Ammon's horn (tissue), 1 donor: Measurements from ENCODE around the gene KCTD1.
"Not testable (repeated sequence)": the region's sequence is repeated elsewhere in the genome, so short reads cannot be mapped to it uniquely, and the experiment has no call there.

ENCODE experiments used
- DNase-seq: peaks from one replicate; pipeline ENCODE4 v3.0.0-alpha.2; 2016; ENCODE audit warnings: low spot score

The KCTD1 gene

DNA sequence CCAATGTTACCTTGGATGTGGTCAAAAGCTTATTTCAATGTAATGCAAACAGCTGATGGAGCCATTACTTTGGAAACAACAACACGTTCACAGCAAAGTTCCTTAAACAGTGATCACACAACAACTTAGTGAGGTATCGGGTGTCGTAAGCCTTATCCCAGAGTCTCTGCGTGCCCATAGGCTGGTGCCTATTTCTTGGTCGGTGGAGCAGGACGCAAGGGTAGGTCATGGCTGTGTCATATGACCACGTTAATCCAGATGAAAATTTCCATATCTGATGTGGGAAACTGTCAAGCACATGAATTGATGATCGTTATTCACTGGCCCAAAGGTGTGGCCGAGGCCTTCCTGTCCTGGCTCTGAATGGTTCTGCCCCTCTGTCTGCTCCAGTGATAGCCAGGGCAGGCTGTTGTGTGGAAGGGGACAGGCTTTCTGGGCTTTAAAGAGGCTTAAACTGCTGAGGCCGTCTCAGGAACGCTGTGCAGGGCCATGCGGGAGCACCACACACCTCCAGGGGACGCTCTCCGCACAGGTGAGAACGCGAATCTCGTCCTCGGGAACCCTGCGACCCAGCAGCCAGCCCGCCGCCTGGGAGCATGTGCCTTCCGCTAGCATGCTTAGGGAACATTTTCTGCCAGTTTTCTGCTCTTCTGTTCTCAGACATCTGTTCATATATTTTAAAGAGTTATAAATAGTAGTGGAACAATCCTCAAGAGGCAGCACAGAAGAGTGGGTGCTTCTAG lies 90.6 kb downstream of the KCTD1 start:
- no peak for DNase-seq

DNA sequence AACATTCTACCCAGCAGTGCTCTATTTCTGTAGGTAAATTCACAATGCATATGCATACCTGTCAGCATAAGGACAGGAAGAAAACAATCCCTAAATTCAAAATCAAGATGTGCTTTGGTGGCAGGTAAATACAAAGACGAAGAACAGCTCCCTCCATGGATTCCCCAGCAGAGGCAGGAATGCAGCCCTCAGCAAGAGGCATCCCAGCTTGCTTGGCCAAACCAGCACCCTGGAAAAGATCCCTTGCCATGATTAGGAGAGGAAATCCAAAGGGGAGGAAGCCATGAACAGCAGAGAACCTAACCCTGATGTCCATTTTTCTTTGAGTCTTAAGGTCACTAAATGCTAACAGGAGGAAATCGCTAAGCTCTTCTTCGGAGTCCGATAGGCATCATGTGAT lies 91.2 kb downstream of the KCTD1 start:
- DNase-seq, result no peak

DNA sequence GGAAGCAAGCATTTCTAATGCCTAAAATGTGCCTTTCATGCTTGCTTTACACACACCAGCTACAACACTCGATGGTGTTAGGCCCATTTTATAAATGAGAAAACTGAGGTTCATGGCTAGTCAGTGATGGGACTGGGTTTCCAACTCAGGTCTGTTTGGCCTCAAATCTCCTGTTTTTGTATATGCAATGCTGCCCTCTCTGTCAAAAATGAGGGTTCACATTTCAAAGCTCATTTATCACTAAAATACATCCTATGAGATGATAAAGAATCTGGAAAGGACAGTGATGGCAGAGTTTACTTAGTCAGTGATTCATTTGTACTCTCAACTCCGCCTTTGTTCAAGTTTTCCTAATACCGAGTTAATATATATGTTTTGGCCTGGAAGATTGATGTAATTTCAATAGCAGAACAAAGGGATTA lies 92.3 kb downstream of the KCTD1 start:
- DNase-seq, result no peak

DNA sequence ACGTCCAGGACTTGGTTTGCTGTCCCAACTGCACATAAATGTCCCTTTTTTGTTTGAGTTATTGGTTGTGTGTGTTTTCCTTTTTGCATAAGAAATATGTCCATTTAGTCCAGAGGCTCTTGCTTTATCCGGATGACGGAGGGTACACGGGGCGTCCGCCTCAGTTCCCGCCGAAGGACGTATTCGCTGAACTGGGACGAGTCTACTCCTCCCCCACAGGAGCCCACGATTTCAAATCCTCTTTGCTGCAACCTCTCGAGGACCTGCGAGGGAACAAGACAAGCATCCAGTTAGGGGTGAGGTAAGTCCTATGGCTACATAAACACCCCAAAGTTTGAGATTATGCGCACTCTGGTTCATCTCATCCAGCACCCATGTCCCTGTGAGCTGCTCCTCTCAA lies 92.7 kb downstream of the KCTD1 start:
- no peak for DNase-seq

DNA sequence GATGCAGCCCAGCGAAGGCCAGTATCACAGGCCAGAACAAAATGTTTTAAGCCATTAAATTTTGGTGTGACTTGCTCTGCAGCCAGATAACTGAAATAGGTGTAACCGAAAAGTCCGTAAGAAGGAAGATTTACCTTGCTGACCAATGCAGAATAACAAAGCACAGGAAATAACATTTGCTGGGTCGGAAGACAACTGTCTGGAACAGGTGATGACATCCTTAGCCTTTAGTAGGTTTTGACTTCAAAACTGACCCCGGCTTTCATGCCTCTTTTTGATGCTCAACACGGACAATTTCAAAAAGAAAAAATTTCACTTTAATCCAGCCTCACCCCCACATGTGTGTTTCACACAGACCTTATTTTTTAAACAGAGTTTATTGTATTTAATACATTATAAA lies 93.7 kb downstream of the KCTD1 start:
- DNase-seq, result no peak

DNA sequence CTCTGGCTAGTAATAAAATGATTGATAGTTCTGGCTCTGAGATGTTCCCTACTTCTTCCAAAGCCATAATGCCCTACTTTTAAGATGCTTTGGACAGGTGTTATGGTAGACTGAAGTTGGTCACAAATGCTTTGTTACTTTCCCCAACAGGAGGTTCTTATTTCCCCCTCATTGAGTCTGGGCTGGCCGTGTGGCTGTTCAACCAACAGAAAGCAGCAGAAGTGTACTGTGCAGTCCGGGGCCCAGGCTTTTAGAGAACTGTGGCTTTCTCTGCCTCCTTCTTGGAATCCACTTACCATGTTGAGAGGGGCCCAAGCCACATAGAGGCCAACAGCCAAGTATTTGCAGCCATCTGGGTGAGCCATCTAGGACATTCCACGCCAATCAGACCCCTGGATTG lies 94.2 kb downstream of the KCTD1 start:
- DNase-seq, result no peak

DNA sequence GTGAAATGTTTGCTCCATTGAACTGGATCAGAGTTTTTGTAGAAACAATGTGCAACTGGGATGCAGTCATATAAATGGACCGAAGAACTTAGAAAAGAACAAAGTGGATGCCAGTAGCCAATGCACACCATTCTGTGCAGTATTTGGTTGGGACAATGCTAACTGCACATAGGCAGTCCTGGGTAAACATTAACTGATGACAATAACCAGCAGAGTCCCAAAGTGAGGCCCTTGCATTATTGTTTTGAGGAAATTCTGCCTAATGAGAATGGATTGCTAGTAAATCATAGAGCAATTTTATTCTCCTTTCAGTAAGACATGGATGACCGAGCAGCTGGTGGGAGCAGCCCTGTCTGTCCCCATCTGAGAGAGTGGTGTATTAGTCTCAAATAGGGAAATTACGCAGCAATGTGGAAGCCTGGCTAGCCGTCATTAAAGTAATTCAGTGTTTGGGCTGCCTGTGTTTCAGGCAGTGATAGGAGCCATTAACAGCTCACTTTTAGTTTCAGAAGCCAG lies 94.9 kb downstream of the KCTD1 start:
- DNase-seq, result no peak

DNA sequence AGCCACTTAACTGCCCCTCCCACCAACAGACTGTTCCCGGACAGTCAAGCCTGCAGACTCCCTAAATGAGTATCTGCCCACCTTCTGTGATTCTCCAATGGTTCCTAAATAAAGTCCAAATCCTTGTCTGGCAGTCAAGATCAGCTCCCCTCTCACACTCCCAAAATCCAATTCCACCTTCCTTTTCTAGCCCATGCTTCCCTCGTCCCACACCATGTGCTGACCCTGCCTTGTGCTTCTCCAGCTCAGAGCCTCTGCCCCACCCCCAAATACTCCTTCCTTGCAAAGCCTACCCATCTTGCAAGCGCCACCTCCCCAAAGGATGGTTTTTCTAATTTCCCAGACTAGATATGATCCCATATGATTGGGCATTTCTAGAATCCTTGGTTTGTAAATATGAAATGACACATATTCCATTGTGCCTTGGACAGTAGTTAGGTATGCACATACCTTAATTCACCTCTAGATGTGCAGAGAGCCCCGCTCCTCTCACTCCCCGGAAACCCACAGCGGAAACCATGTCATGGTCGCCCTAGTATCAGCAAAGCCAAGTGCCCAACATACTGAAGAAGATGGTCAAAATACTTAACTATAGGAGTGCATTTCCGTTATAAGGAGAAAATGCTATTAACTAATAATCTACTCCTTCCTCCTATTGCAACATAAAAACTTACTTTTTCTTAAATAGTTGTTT lies 97.2 kb downstream of the KCTD1 start:
- no peak for DNase-seq

DNA sequence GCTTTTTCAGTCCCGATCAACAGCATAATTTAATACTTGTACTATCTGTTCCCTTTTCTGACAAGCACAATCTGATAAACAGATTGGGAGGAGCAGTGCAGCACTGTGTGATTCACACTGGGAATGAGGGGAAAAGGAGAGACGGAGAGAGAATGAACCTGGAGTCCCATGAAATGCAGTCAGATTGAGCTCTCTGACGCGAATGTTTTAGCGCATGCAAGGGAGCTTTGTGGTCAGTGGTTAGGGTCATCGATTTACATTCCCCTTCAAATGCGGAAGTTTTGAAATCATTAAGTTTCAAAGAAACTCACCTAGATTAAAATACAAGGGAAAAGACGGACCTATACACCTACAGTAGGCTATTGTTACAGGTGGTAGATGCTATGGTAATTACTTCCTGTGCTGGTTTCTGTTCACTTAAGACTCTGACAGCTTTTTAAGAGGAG lies 99.6 kb downstream of the KCTD1 start:
- DNase-seq, result peak; percentile 38

DNA sequence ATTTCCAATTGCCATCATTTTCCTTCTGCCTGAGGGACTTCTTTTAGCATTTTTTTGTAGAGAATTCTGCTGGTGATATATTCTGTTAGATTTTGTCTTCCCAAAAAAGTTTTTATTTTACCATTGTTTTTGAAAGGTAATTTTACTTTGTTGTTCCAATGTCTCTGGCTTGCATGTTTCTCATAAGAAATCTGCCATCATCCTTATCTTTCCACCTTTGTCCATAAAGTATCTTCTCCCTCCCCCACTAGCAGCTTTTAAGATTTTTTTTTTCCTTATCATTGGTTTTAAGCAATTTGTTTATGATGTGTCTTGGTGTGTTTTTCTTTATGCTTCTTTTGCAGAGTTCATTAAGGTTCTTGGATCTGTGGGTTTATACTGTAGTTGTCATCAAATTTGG lies 104.5 kb downstream of the KCTD1 start:
- no peak for DNase-seq

DNA sequence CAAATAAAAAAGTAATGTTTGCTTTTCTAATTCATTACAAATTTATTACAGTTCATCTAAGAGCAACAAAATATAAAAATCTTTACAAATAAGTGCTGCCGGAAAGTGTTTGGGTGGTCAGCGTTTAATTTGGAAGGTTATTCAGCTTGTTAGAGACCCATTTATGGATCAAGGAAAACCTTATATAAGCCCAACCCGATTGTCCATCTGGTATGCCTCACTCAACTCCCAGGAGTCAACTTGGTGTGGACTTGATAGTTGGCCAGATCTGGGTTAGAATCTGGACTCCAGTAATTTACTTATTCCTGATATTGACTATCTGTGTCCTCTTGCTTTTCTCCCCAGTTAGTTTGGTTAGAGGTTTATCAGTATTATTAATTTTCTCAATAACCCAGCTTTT lies 106.2 kb downstream of the KCTD1 start:
- no peak for DNase-seq

DNA sequence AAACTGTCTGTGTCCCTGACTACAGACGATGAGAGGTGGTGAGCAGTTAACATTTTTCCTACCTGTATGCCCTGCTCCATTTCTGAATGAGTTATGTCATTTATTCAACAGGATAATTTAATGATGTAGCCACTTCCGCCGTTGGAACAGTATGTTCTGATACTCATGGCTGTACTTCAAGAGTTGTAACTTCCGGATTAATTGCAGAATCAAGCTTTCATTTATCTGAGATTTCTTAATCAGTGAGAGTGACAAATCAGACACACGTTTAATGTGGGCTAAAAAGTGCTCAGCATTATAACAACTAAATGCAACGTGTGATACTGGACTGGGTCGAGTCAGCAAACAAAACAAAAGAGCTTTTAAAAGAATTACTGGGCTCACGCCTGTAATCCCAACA lies 107.7 kb downstream of the KCTD1 start:
- no peak for DNase-seq

DNA sequence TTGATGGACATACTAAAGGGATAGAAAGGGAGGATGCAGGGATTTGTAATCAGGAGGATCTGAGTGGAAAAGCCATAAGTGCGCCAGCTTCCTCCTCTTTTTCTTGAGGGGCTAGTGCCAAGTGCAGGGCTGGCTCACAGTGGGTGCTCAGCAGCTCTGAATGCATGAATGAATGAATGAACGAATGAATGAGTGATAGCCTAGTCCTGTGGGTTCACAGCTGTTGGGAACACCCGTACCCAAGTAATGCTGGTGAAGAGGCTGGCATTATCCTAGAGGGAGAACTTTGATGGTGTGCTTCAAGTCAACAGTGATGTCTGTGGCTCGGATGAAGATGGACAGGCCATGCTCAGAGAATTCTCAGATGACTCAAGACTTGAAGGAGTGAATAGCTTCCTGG lies 108.8 kb downstream of the KCTD1 start:
- no peak for DNase-seq

DNA sequence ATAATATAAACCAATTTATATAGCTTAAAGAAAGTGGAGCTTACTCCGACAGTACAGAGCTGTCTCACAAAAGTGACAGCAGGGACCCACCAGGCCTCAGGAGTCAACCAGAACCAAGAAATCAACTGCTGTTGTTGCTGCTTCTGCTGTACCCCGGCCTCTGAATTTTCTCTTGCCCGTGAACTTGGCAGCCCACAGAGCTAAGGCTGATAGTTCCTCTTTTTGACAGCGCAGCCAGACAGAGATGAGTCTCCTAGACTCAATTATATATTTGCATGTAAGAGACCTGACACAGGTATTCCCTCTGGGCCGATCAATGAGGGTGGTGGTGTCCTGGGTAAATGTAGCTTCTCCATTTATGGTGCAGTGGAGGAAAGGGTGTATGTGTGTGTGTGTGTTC lies 109.4 kb downstream of the KCTD1 start:
- DNase-seq, result no peak

DNA sequence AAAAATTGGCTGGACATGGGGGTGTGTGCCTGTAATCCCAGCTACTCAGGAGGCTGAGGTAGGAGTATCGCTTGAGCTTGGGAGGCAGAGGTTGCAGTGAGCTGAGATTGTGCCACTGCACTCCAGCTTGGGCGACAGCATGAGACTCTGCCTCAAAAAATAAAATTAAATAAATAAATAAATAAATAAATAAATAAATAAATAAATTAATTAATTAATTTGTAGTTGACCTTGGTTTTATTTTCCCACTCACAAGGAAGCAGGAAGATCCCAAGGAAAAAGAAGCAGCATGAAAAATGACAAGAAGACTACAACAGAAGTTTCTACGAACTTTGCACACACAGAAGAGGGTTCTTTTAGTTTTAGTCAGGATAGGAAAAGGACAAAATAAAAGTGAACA lies 110.7 kb downstream of the KCTD1 start:
- not testable (repeated sequence) for DNase-seq

DNA sequence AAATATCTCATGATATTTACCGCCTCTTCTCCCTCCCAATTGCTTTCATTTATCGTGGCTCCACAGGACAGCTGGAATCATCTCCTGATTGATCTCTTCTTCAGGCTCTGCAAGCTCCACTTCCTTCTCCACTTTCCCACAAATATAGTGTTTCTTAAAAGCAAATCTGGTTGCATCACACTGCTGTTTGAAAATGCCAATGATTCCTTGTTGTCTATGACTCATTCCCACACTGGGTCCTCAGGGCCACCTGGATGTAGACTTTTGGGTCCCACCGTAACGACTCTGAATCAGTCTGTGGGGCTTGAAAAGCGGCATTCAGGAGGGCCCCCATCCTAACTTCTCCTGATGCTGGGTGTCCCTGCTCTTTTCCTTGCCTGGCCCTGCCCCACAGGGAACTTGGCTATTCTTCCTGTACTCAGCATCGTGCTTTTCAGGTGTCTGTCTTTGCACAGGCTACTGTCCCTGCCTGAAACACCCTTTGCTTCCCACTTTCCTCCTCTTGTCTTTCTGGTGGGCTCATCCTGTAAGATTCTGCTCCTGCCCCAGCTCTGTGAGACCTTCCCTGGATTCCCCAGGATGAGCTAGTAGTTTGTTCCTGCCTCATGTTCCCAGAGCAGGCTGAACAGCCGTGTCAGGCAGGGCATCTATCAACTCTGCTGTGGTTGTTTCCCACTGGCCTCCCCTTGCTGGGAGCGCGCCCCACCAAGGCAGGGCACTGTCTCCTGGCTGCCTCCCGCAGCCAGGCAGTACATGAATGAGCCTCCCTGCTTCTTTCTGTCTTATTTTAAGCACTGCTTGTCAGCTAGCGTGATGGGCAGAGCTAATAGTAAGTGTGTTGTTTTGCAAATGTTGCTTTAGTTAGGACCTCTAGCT lies 111.9 kb downstream of the KCTD1 start:
- DNase-seq, result no peak

DNA sequence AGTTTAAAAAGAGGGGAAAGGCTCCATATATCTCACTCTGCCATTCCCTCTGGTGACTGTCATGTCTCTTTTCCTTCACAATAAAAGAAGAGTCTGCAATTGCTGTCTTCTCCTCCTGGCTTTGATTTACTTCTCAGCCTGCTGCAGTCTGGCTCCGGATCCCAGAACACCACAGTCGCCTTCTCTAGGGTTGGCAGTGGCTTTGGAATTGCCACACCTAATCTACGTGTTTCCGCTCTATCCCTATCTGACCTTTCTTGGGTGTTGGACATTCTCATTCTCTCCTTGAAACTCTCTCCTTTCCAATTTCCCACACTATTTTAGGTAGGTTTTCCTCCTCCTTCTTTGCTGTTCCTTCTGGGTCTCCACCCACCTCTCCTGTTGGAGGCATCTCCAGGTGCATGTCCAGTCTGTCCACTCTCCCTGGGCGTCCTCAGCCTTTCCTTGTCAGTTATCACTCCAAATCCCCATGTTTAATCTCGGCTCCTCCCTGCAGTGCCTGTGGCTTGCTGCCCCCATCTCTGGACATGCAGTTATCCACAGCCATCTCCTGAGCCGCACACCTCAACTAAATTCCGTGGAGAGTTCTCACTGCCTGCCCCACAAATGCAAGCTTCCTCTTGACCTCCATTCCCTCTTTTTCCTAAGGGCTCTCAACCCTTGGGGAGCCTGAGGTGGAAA lies 112.8 kb downstream of the KCTD1 start:
- DNase-seq, result no peak

DNA sequence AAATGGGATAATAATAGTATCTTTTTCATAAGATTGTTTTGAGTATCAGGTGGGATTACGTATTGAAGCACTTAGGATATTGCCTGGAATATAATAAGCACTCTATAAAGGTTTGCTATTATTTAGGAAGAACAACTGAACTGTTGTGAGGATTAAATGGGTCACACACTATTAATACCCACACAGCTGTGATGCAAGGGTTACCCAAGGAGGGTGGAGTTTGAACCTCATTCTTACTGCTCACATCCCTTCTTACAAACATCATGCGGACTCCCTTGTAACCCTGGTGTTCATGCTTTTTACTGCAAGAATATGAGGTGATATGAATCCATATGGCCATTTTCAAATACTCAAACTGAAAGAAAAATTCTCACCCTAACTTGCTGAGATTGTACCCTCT lies 113.5 kb downstream of the KCTD1 start:
- no peak for DNase-seq

DNA sequence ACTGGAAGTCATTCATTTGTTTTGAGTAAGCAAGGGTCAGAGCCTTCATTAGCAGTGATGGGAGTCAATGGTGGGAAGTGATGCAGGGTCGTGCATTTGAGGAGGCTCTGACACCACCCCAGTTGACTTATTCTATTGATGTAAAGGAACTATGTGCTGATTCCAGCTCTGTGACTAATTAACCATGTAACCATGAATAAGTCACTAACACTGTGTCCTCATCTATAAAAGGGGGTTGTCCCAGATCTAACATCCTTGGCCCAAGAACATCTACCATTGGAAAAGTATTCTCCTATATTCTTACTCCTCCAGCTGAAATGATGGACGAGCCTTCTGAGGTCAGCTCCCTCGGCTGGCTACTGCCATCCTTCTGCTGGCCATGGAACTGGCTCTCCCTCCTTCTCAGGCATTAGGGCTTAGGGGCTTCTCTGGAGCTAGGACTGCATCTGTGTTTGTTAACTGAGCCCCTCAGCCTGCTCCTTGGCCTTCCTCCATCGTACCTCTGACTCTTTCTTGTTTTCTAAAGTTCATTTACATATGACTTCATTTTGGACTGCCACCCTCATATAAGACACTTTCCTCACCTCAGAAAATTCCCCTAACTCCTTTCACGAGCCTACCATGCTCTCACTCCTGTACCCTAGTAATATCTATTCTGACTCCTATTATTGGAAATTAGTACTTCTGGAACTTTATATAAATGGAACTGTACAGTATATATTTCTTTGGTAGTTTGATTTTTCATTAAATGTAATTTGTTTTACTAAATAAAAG lies 115.5 kb downstream of the KCTD1 start:
- no peak for DNase-seq

DNA sequence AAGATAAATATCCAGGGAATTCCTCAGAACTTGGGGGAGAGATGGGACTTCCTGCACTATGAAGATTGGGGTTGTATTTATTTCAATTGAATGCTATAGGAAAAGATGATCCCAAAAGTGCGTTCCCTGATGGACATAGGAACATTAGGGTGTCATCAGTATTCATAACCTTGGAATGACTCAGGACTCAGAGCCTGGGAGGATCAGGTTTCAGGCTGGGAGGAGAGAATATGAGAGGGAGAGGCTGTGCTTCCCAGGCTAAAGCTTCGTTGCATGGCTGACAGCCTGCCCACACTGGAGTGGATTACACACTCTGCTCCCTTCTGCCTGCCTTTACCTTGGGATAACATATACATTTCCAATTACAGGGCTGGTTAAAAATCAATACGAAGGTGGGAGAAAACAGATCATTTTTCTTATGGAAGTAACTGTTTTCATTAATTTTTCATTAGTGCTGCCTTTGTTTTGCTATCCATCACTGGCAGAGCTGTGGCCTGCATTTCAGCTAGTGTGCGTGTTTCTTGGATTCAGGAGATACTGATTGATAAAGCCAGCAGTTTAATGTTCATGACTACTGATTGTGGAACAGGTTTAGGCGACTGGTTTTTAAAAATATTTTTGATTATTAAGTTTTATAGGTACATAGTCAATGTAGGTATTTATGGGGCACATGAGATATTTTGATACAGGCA lies 118.7 kb downstream of the KCTD1 start:
- DNase-seq, result no peak

DNA sequence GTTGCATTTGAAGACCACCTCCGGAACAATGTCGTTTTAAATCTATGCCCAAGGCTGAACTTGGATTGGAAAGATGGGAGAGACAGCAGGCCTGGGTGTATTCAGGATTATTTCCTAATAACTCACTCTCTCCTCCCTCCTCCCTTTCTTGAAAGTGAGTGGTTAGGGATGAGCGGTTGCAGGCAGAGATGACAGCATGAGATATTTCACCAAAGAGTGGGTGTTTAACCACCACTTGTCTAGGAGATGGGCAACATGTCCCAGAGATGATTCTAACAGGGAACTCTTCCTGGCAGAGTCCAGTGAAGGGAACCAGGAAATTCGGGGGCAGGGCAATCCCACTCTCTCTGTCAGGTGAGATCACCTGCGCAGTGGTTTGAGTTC lies 123.2 kb downstream of the KCTD1 start:
- peak; percentile 58 for DNase-seq
